ENCODE data around the gene RPL27A. TPM values are rescaled to one million over a fixed set of nuclear protein-coding genes. Genes with fewer than 3 reads are reported as not detected.
A peak's percentile ranks its signal among the peaks of the same experiment; 100 is the strongest.

RPL27A gene
- polyA plus RNA-seq, 1 of the 3 experiments (the other 2 are of a cell fraction), result 1,162 TPM

- Histone ChIP-seq H4K20me1 (ENCODE audit: insufficient read depth) (no peaks in the 10 kb centered on the region), H3K36me3 (replicated peaks in 1 of 2; ENCODE audit: control insufficient read depth in 1 of 2, insufficient read depth in 2 of 2, low read length in 1 of 2) (peaks cover 25 to 32% of the 10 kb centered on the region in 2 experiments), H3K27ac (ENCODE audit: low read depth in 2 of 2, low read length in 1 of 2) (no peak overlapping the region), H3K4me2 (no peak overlapping the region), H3K9me2 (no peaks in the 10 kb centered on the region), H3K79me2 (ENCODE audit: insufficient read depth) (no peaks in the 10 kb centered on the region; the same call in 1 of the 2 replicates), H3K9me3 (no peaks in the 10 kb centered on the region), H3F3A (replicated peaks; ENCODE audit: insufficient read depth) (no peaks in the 10 kb centered on the region), H3K4me1 (ENCODE audit: control insufficient read depth in 1 of 2, insufficient read depth in 2 of 2, low read depth in 1 of 2, low read length in 1 of 2) (peaks cover 6 to 28% of the 10 kb centered on the region in 2 experiments; a peak in 2 of 4 replicates), H3K9ac (no peak overlapping the region), H3K27me3 (ENCODE audit: insufficient read depth) (no peaks in the 10 kb centered on the region), H2AFZ (ENCODE audit: low read depth) (no peak overlapping the region), H3K4me3 (ENCODE audit: low read depth in 2 of 2, low read length in 1 of 2) (no peak overlapping the region)
- ChIA-PET POLR2A (interaction anchor here (0.6 to 1.1 kb wide), 2 partner anchors 25 to 1834 kb away, joined by 3 read pairs; partner anchors contain the start of genes RPL27A and TRIM66), CTCF (interaction anchor here (0.7 kb wide), 1 partner anchor 10 kb away, joined by 3 read pairs; no protein-coding TSS in a partner anchor)
- TF ChIP-seq EZH2phosphoT487 (IDR thresholded peaks at IDR 0.05; ENCODE audit: borderline replicate concordance, low read depth) (no peak), MXI1 (IDR thresholded peaks at IDR 0.05; ENCODE audit: low read depth, low read length) (no peak), MAX (IDR thresholded peaks at IDR 0.05; ENCODE audit: low read depth) (no peak), GATA2 (CRISPR knock-in tag; IDR thresholded peaks at IDR 0.05) (no peak), FOXM1 (IDR thresholded peaks at IDR 0.05; ENCODE audit: low read depth) (no peak), ELF1 (IDR thresholded peaks at IDR 0.05) (no peak)
- WGBS (ENCODE audit: low lambda C conversion rate), result 97% methylated on average over 11 of the region's 14 CpGs
- DNase-seq, result no peak
Observed at GRCh38 chr11:8706673-8707432, 24.3 kb downstream of the RPL27A start.

DNA sequence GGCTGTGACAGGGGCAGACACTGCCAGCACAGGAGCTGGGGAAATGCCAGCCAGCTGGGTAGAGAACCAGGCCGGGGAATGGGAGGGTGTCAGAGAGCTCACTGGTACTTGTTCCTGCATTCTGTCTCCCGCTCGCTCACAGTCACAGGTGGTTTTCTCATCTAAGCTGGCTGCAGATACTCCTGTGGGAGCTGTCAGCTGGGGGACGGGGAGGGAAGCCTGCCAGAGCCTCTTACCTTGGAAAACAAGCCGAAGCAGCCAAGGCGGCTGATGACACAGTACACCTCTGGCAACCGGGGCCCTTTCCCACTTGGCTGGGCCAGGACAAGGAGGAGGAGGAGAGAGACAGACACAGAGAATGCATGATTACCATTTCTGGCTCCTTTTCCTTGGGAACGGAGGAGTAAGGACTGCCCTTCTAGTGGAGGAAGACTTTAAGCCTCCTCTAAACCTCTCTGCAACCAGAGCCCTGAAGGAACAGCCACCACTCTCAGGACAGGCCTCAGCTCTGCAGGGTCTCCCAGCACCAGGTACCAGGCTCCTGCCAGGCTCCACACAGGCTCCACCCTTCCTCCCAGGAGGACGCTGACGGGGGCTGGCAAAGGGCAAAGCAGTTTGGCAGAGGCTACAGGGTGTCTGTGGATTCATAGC, 25.1 kb downstream of the RPL27A start:
- Histone ChIP-seq H3K4me2 (no peak overlapping the region), H3K79me2 (ENCODE audit: insufficient read depth) (no peaks in the 10 kb centered on the region; the same call in 1 of the 2 replicates), H3K27me3 (ENCODE audit: insufficient read depth) (no peaks in the 10 kb centered on the region), H3K9me3 (no peaks in the 10 kb centered on the region), H3K9me2 (no peaks in the 10 kb centered on the region), H2AFZ (ENCODE audit: low read depth) (no peak overlapping the region), H3K36me3 (replicated peaks in 1 of 2; ENCODE audit: control insufficient read depth in 1 of 2, insufficient read depth in 2 of 2, low read length in 1 of 2) (peaks cover 32 to 34% of the 10 kb centered on the region in 2 experiments), H3K4me1 (ENCODE audit: control insufficient read depth in 1 of 2, insufficient read depth in 2 of 2, low read depth in 1 of 2, low read length in 1 of 2) (peaks cover 6 to 28% of the 10 kb centered on the region in 2 experiments; a peak in 2 of 4 replicates), H3F3A (replicated peaks; ENCODE audit: insufficient read depth) (no peaks in the 10 kb centered on the region), H3K27ac (ENCODE audit: low read depth in 2 of 2, low read length in 1 of 2) (peak overlapping the region in 1 of 2 experiments; percentile 90; a peak in 2 of 4 replicates), H4K20me1 (ENCODE audit: insufficient read depth) (no peaks in the 10 kb centered on the region), H3K9ac (no peak overlapping the region), H3K4me3 (ENCODE audit: low read depth in 2 of 2, low read length in 1 of 2) (no peak overlapping the region)
- ChIA-PET POLR2A (interaction anchor here (0.7 to 2.2 kb wide), 3 partner anchors 19 to 25 kb away, joined by 3 to 10 read pairs (median 3); partner anchors contain the start of genes RPL27A and TRIM66), CTCF (interaction anchor here (0.6 to 1.1 kb wide), 4 partner anchors 11 to 430 kb away, joined by 3 read pairs; no protein-coding TSS in a partner anchor)
- TF ChIP-seq POLR2AphosphoS5 (IDR thresholded peaks at IDR 0.05; ENCODE audit: low read depth, low read length), result no peak
- TF ChIP-seq TCF12 (IDR thresholded peaks at IDR 0.05), result no peak
- TF ChIP-seq EZH2phosphoT487 (IDR thresholded peaks at IDR 0.05; ENCODE audit: borderline replicate concordance, low read depth), result no peak
- no peak for TF ChIP-seq FOSL2 (IDR thresholded peaks at IDR 0.05; ENCODE audit: borderline replicate concordance, low read depth)
- TF ChIP-seq GATA2 (CRISPR knock-in tag; IDR thresholded peaks at IDR 0.05), result no peak
- no peak for TF ChIP-seq FOXJ3 (CRISPR knock-in tag; IDR thresholded peaks at IDR 0.05)
- no peak for TF ChIP-seq GABPA (IDR thresholded peaks at IDR 0.05; ENCODE audit: low read depth)
- TF ChIP-seq, protein P1, sequence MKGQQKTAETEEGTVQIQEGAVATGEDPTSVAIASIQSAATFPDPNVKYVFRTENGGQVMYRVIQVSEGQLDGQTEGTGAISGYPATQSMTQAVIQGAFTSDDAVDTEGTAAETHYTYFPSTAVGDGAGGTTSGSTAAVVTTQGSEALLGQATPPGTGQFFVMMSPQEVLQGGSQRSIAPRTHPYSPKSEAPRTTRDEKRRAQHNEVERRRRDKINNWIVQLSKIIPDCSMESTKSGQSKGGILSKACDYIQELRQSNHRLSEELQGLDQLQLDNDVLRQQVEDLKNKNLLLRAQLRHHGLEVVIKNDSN (IDR thresholded peaks at IDR 0.05; ENCODE audit: borderline replicate concordance, low read depth), result no peak
- TF ChIP-seq RXRA (IDR thresholded peaks at IDR 0.05; ENCODE audit: borderline replicate concordance, low read depth), result no peak
- no peak for TF ChIP-seq ZBTB33 (IDR thresholded peaks at IDR 0.05; ENCODE audit: borderline replicate concordance, low read depth)
- DNase-seq, result no peak
- WGBS (ENCODE audit: low lambda C conversion rate), result 94% methylated on average over 7 of the region's 10 CpGs
